Neural cell (in vitro differentiated cells): ENCODE data around the gene KCNH5. TPM values are rescaled to one million over a fixed set of nuclear protein-coding genes. Genes with fewer than 3 reads are reported as not detected.

Experiments
- H2AFZ ChIP-seq: fragments of 200-600, 300-800 bp; sonication (generic), shearing (Covaris generic); 2 replicates; pipeline ENCODE4 v1.6.0; 2014; ENCODE audit warnings: low read depth, mild to moderate bottlenecking, antibody characterized with exemption, low read length, moderate library complexity
- H3F3A ChIP-seq: fragments of 200-600 bp; shearing (Covaris generic); 2 replicates; pipeline ENCODE4 v1.6.1; 2016; ENCODE audit warnings: mild to moderate bottlenecking, moderate library complexity, mixed read lengths, antibody characterized with exemption, low read length; ENCODE audit not compliant: insufficient read depth, poor library complexity, severe bottlenecking
- H3K27ac ChIP-seq: fragments of 200-600, 300-800 bp; sonication (generic), shearing (Covaris generic); 2 replicates; pipeline ENCODE4 v1.5.1; 2014; ENCODE audit warnings: mild to moderate bottlenecking, low read length, moderate library complexity
- H3K27me3 ChIP-seq: fragments of 300-800, 200-600 bp; sonication (generic), shearing (Covaris generic); 2 replicates; pipeline ENCODE4 v1.6.0; 2014; ENCODE audit warnings: mild to moderate bottlenecking, low read depth, low read length, moderate library complexity; ENCODE audit not compliant: insufficient read depth
- H3K36me3 ChIP-seq: fragments of 300-800, 200-600 bp; sonication (generic), shearing (Covaris generic); 2 replicates; pipeline ENCODE4 v1.5.1; 2014; ENCODE audit warnings: mild to moderate bottlenecking, antibody characterized with exemption, low read length, moderate library complexity; ENCODE audit not compliant: insufficient read depth
- H3K4me2 ChIP-seq: fragments of 300-800, 200-600 bp; sonication (generic), shearing (Covaris generic); 2 replicates; pipeline ENCODE4 v1.6.0; 2014; ENCODE audit warnings: mild to moderate bottlenecking, low read length
- H3K4me3 ChIP-seq: fragments of 300-800, 200-600 bp; sonication (generic), shearing (Covaris generic); 2 replicates; pipeline ENCODE4 v1.5.1; 2014; ENCODE audit warnings: mild to moderate bottlenecking, low read length, moderate library complexity
- H3K79me2 ChIP-seq: fragments of 200-600 bp; shearing (Covaris generic); replicated peaks from 2 replicates; pipeline ENCODE4 v1.6.0; 2014; ENCODE audit warnings: mild to moderate bottlenecking, low read length, moderate library complexity; ENCODE audit not compliant: insufficient read depth
- H3K9ac ChIP-seq: fragments of 300-800, 200-600 bp; sonication (generic), shearing (Covaris generic); 2 replicates; pipeline ENCODE4 v1.6.1; 2016; ENCODE audit warnings: mild to moderate bottlenecking, low read length, mixed read lengths
- H3K9me2 ChIP-seq: fragments of 200-600 bp; shearing (Covaris generic); 2 replicates; pipeline ENCODE4 v1.6.1; 2016; ENCODE audit warnings: mild to moderate bottlenecking, low read length, mixed read lengths; ENCODE audit not compliant: insufficient read depth
- H3K9me3 ChIP-seq: fragments of 200-600, 300-800 bp; sonication (generic), shearing (Covaris generic); 2 replicates; pipeline ENCODE4 v1.6.1; 2016; ENCODE audit warnings: mild to moderate bottlenecking, mixed run types, low read length, moderate library complexity, mixed read lengths
- H4K20me1 ChIP-seq: fragments of 200-600 bp; shearing (Covaris generic); 2 replicates; pipeline ENCODE4 v1.6.1; 2016; ENCODE audit warnings: mild to moderate bottlenecking, mixed run types; ENCODE audit not compliant: insufficient read depth
- EP300 ChIP-seq: fragments of 450-650 bp; conservative IDR thresholded peaks from 2 replicates; pipeline ENCODE4 v1.6.1; 2014; ENCODE audit warnings: antibody characterized with exemption, mild to moderate bottlenecking, moderate library complexity; ENCODE audit not compliant: poor library complexity, severe bottlenecking
- EZH2 ChIP-seq: fragments of 200-600, 300-800 bp; shearing (Covaris generic), sonication (generic); IDR thresholded peaks from 2 replicates; pipeline ENCODE4 v1.6.1; 2014; ENCODE audit warnings: antibody characterized with exemption, low read length, borderline replicate concordance, mild to moderate bottlenecking; ENCODE audit not compliant: insufficient read depth, poor library complexity, severe bottlenecking
- MXI1 ChIP-seq: fragments of 450-650 bp; conservative IDR thresholded peaks from 2 replicates; pipeline ENCODE4 v1.6.1; 2014; ENCODE audit warnings: antibody characterized with exemption, mild to moderate bottlenecking; ENCODE audit not compliant: poor library complexity, severe bottlenecking
- POLR2AphosphoS5 ChIP-seq: IDR thresholded peaks from 2 replicates; pipeline ENCODE4 v1.6.1; 2012
- RAD21 ChIP-seq: fragments of 450-650 bp; conservative IDR thresholded peaks from 2 replicates; pipeline ENCODE4 v1.6.1; 2014; ENCODE audit warnings: antibody characterized with exemption, mild to moderate bottlenecking, moderate library complexity
- SMC3 ChIP-seq: fragments of 450-650 bp; conservative IDR thresholded peaks from 2 replicates; pipeline ENCODE4 v1.6.1; 2014; ENCODE audit warnings: antibody characterized with exemption, mild to moderate bottlenecking, moderate library complexity; ENCODE audit not compliant: poor library complexity
- TAF1 ChIP-seq: IDR thresholded peaks from 2 replicates; pipeline ENCODE4 v1.6.1; 2012; ENCODE audit warnings: low read depth
- polyA plus RNA-seq: library from polyadenylated mRNA; depleted of rRNA; stranded (reverse); fragments of >200 nt; gene quantifications from 2 replicates; pipeline ENCODE4 v1.2.3, GENCODE V29; 2014
- TF ChIP-seq, protein P1 (sequence below): IDR thresholded peaks from 2 replicates; pipeline ENCODE4 v1.6.1; 2012; ENCODE audit warnings: borderline replicate concordance
- TF ChIP-seq, protein P2 (sequence below): fragments of 450-650 bp; IDR thresholded peaks from 2 replicates; pipeline ENCODE4 v1.5.1; 2014; ENCODE audit warnings: antibody characterized with exemption, mild to moderate bottlenecking, moderate library complexity; ENCODE audit not compliant: poor library complexity, severe bottlenecking

Gene KCNH5
- polyA plus RNA-seq, 1 donor from 2014 or later = 0.95 TPM

GRCh38 chr14:62696331-62696924, 348.8 kb downstream of the KCNH5 start:
- H3K9me3 ChIP-seq = no peaks in the 10 kb centered on the region
- no peaks in the 10 kb centered on the region for H3K9me2 ChIP-seq
- H2AFZ ChIP-seq = no peak overlapping the region
- no peak for TF ChIP-seq RAD21
- TF ChIP-seq POLR2AphosphoS5 = no peak
- H3F3A ChIP-seq = no peaks in the 10 kb centered on the region
- no peaks in the 10 kb centered on the region for H3K36me3 ChIP-seq
- H3K27ac ChIP-seq = no peak overlapping the region
- H3K9ac ChIP-seq = no peak overlapping the region
- no peaks in the 10 kb centered on the region for H3K27me3 ChIP-seq
- no peaks in the 10 kb centered on the region for H3K79me2 ChIP-seq
- no peak overlapping the region for H3K4me2 ChIP-seq
- H3K4me3 ChIP-seq = no peak overlapping the region
- no peaks in the 10 kb centered on the region for H4K20me1 ChIP-seq

GRCh38 chr14:62694075-62694474, 351.2 kb downstream of the KCNH5 start:
- Histone ChIP-seq H3K36me3 (no peaks in the 10 kb centered on the region), H3K27ac (no peak overlapping the region), H3K9ac (no peak overlapping the region), H3K9me2 (no peaks in the 10 kb centered on the region), H3K79me2 (no peaks in the 10 kb centered on the region), H3K4me2 (no peak overlapping the region), H3K4me3 (no peak overlapping the region), H2AFZ (no peak overlapping the region), H3K9me3 (no peaks in the 10 kb centered on the region), H4K20me1 (no peaks in the 10 kb centered on the region), H3F3A (no peaks in the 10 kb centered on the region), H3K27me3 (no peaks in the 10 kb centered on the region)
- TF ChIP-seq EZH2 = no peak
- no peak for TF ChIP-seq POLR2AphosphoS5
- TF ChIP-seq, protein P1, sequence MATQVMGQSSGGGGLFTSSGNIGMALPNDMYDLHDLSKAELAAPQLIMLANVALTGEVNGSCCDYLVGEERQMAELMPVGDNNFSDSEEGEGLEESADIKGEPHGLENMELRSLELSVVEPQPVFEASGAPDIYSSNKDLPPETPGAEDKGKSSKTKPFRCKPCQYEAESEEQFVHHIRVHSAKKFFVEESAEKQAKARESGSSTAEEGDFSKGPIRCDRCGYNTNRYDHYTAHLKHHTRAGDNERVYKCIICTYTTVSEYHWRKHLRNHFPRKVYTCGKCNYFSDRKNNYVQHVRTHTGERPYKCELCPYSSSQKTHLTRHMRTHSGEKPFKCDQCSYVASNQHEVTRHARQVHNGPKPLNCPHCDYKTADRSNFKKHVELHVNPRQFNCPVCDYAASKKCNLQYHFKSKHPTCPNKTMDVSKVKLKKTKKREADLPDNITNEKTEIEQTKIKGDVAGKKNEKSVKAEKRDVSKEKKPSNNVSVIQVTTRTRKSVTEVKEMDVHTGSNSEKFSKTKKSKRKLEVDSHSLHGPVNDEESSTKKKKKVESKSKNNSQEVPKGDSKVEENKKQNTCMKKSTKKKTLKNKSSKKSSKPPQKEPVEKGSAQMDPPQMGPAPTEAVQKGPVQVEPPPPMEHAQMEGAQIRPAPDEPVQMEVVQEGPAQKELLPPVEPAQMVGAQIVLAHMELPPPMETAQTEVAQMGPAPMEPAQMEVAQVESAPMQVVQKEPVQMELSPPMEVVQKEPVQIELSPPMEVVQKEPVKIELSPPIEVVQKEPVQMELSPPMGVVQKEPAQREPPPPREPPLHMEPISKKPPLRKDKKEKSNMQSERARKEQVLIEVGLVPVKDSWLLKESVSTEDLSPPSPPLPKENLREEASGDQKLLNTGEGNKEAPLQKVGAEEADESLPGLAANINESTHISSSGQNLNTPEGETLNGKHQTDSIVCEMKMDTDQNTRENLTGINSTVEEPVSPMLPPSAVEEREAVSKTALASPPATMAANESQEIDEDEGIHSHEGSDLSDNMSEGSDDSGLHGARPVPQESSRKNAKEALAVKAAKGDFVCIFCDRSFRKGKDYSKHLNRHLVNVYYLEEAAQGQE = no peak
- TF ChIP-seq TAF1 = no peak

DNA sequence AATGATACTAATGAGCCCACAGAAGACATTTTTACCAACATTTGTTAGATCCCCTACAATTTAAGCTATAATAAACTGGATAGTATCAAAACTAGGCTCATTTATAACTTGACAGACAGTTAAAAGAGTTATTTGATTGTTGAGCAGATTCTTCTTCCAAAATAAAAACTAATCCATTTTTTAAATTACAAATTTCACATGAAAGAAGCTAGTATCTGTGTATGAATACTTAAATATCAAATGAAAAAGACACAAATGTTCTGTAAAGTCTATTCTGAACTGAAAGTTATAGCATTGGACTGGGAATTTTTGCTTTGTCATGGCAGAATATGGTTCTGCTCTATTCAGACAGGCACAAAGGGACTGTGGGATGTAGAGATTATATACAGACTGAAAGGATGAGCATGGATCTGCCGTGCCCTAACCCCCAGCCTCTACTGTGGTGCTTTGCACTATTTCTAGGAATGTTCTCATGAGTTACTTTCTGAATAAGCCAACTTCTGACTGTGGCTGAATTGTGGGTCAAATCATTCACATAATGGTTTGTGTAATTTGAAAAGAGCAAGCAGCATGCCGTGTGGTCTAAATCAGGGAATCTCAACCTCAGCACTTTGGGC, 352.7 kb downstream of the KCNH5 start:
- Histone ChIP-seq H3K9me3 (no peaks in the 10 kb centered on the region), H3K4me3 (no peak overlapping the region), H3K9me2 (no peaks in the 10 kb centered on the region), H3K79me2 (no peaks in the 10 kb centered on the region), H3K36me3 (no peaks in the 10 kb centered on the region), H3K4me2 (no peak overlapping the region), H2AFZ (no peak overlapping the region), H3K27me3 (no peaks in the 10 kb centered on the region), H3F3A (no peaks in the 10 kb centered on the region), H3K27ac (no peak overlapping the region), H4K20me1 (no peaks in the 10 kb centered on the region), H3K9ac (no peak overlapping the region)
- TF ChIP-seq EZH2 (no peak), EP300 (no peak), POLR2AphosphoS5 (no peak), MXI1 (no peak), TAF1 (no peak), RAD21 (no peak), SMC3 (no peak)
- TF ChIP-seq, protein P2, sequence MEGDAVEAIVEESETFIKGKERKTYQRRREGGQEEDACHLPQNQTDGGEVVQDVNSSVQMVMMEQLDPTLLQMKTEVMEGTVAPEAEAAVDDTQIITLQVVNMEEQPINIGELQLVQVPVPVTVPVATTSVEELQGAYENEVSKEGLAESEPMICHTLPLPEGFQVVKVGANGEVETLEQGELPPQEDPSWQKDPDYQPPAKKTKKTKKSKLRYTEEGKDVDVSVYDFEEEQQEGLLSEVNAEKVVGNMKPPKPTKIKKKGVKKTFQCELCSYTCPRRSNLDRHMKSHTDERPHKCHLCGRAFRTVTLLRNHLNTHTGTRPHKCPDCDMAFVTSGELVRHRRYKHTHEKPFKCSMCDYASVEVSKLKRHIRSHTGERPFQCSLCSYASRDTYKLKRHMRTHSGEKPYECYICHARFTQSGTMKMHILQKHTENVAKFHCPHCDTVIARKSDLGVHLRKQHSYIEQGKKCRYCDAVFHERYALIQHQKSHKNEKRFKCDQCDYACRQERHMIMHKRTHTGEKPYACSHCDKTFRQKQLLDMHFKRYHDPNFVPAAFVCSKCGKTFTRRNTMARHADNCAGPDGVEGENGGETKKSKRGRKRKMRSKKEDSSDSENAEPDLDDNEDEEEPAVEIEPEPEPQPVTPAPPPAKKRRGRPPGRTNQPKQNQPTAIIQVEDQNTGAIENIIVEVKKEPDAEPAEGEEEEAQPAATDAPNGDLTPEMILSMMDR = no peak
- TF ChIP-seq, protein P1 = no peak
